Left kidney (tissue), 2 donors: ENCODE results near the gene EPB41L4B. TPM values are rescaled to one million over a fixed set of nuclear protein-coding genes. Genes with fewer than 3 reads are reported as not detected.
"Not testable (repeated sequence)": the region's sequence is repeated elsewhere in the genome, so short reads cannot be mapped to it uniquely, and the experiment has no call there.

ENCODE experiments used
- DNase-seq: peaks from one replicate; pipeline ENCODE4 v3.0.0-alpha.2; 2013
- polyA plus RNA-seq: library from polyadenylated mRNA; unstranded; fragments of 120-200 nt; gene quantifications from one replicate; pipeline ENCODE4 v1.2.1, GENCODE V29; 2013; ENCODE audit not compliant: insufficient read length

The EPB41L4B gene
- polyA plus RNA-seq, 1 donor, result 17.4 TPM

DNA sequence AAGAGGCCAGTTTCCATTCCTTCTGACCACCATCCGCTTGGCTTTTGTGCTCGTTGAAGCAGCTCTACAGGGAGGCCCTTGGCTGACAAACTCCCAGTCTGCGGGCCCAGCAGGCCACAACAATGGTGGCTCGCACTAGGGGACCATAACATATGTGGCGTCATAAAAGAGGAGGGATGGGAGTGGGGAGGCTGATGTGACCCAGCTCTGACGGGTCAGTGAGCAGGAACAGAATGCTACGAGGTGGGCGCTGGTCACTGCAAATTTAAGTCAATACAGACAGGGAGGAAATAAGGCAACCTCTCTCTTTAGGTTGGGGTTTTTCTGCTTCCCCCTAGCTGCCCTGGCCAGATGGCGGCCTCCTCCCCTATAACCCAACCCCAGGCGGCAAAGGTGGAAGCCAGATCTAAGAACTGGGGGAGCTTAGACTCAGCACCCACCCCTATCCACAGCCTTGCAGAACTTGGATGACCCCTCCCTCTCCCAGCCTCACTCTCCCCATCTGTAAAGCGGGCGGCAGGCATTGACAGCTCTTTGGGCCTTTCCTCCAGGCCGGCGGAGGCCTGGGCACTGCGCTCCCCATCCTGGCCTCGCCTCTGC is 154.6 kb downstream of the EPB41L4B start:
- no peak for DNase-seq

- no peak for DNase-seq
These were observed 156.8 kb downstream of the EPB41L4B start for GRCh38 chr9:109164042-109164441.

- no peak for DNase-seq
These were observed 157.7 kb downstream of the EPB41L4B start for GRCh38 chr9:109163194-109163593.

DNA sequence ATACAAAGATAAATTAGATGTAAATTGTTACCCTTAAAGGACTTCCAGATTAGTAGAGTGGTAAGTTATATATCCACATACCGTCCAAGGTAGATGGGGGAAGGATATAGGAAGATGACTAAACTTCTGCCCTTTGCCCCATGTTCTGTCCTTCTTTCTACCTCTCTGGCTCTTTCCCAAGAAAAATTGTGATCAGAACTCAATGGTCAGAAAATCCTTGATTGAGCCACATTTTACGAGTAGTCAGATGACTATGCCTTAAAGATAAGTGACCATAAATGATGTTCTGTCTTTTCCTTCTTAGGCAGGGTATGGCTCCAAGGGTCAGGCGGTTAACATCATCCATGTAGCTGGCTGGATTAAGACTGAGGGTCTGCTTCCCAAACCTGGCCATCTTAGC is 158.2 kb downstream of the EPB41L4B start:
- DNase-seq, result no peak

GRCh38 chr9:109161471-109161870 is 159.4 kb downstream of the EPB41L4B start:
- DNase-seq, result no peak

- DNase-seq, result no peak
These were observed 161.3 kb downstream of the EPB41L4B start for GRCh38 chr9:109159583-109159982.

DNA sequence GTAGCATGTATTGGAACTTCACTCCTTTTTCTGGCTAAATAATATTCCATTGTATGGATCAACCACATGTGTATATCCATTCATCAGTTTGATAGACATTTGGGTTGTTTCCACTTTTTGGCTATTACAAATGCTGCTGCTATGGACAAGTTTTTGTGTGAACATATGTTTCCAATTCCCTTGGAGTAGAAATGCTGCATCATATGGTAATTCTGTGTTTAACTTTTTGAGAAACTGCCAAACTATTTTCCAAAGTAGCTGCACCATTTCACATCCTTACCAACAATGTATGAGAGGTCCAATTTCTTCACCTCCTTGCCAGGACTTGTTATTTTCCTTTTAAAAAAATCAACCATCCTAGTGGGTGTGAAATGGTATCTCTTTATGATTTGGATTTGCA is 162.2 kb downstream of the EPB41L4B start:
- no peak for DNase-seq

GRCh38 chr9:109156708-109157107 is 164.2 kb downstream of the EPB41L4B start:
- no peak for DNase-seq

GRCh38 chr9:109150925-109151545 is 169.8 kb downstream of the EPB41L4B start:
- no peak for DNase-seq

GRCh38 chr9:109149722-109150121 is 171.1 kb downstream of the EPB41L4B start:
- no peak for DNase-seq

GRCh38 chr9:109149089-109149488 is 171.8 kb downstream of the EPB41L4B start:
- no peak for DNase-seq

- DNase-seq, result no peak
These were observed 175.8 kb downstream of the EPB41L4B start for GRCh38 chr9:109145051-109145450.

DNA sequence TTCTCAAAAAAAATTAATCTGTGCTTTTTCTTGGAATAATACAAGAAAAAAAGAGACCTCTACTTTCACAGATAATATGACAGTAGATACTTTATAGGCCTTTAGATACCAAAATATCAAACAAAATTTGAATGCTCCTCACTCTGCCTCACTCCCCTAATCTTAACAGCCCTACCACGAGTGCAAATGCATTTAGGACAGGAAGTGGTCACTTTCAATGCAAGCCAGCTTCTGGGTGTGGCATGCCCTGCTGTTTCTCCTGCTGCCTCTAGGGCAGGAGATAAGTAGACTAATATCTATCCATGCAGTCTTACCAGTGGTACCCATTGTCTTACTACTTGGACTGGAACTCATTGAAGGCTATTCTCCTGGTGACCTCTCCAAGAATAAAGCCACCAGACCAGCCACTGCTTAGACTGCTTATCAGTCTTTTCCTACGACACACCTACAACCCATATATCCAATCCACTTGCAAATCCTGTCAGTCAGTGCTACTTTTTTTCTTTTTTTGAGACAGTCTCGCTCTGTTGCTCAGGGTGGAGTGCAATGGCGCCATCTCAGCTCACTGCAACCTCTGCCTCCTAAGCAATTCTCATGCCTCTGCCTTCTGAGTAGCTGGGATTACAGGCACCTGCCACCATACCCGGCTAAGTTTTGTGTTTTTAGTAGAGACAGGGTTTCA is 176.8 kb downstream of the EPB41L4B start:
- DNase-seq, result no peak

DNA sequence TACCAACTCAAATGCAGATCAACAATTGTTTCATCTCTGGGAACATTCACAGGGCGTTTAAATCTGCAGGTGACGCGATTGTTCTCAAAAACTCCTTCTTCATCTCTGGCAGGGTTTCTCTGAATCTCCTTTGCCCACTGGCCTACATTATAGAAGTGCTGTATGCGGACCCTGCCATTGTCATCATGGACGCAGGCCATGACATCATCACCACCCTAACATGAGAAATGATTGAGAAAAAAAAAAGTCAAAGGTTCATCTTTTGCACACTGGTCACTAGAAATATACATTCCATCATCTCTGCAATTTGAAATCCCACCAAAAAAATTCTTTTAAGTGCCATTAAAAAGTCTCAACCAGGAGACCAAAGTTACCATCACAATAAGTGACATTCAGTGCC is 179.5 kb downstream of the EPB41L4B start:
- DNase-seq, result no peak

DNA sequence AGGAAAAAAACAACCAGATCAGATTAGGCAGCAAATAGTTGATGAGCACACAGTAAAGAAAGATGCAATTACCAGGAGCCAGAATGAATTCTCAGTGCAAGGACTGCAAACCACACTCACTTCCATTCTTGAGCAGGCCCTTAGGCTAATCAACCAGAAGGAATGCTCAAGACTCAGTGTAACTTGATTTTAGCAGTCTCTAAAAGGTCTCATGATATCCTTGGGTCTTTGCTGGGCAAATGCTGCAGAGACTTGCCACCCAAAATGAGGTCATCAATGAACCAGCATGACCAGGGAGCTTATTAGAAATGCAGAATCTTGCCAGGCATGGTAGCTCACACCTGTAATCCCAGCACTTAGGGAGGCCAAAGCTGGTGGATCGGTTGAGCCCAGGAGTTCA is 181.0 kb downstream of the EPB41L4B start:
- DNase-seq, result no peak

DNA sequence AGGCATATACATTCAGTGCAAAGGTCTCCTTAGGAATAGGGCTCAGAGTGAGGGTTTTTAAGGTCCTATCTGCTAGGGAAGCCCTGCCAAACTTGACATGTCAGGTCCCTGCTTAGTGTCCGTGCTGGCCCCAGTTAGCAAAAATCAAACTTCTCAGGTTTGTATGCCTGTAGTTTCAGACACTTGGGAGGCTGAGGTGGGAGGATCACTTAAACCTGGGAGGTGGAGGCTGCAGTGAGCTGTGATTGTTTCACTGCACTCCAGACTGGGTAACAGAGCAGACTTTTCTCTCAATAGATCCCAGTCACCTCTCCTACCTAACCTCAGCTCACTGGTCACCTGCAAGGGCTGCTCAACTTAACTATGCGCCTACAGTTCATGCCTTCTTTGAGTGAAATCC is 182.4 kb downstream of the EPB41L4B start:
- no peak for DNase-seq

- DNase-seq, result no peak
These were observed 186.7 kb downstream of the EPB41L4B start for GRCh38 chr9:109134167-109134578.

DNA sequence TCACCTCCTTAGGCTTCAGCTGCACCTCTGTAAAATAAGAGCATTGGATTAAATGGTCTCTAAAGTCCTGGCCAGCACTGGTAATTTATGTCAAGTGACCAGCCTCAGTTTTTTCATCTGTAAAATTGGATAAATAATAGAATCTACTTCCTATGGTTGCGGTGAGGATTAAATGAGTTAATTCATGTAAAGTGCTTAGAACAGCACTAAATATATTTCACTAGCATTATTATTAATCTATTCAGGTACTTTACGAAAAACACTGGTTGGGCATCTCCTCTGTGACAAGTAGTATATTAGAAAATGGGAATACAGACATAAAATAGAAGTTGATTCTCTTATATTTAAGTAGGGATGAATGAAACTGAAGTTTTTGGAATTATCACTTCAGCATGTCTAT is 187.3 kb downstream of the EPB41L4B start:
- DNase-seq, result no peak

DNA sequence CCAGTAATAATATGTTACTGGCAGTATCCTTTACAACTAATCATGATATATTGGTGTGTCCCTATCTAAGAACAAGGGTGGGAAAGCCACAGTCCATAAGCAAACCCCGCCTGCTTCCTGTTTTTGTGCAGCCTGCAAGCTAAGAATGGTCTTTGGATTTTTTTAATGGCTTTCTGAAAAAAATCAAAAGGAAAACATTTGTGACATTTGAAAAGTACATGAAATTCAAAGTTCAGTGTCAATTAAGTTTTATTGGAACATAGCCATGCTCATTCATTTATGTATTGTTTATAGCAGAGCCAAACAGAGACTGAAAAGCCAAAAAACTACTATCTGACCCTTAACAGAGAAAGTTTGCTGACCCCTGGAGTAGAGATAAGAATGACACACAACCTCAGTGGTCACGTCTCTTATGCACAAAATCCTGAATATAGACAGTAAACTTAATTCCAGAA is 188.3 kb downstream of the EPB41L4B start:
- no peak for DNase-seq

DNA sequence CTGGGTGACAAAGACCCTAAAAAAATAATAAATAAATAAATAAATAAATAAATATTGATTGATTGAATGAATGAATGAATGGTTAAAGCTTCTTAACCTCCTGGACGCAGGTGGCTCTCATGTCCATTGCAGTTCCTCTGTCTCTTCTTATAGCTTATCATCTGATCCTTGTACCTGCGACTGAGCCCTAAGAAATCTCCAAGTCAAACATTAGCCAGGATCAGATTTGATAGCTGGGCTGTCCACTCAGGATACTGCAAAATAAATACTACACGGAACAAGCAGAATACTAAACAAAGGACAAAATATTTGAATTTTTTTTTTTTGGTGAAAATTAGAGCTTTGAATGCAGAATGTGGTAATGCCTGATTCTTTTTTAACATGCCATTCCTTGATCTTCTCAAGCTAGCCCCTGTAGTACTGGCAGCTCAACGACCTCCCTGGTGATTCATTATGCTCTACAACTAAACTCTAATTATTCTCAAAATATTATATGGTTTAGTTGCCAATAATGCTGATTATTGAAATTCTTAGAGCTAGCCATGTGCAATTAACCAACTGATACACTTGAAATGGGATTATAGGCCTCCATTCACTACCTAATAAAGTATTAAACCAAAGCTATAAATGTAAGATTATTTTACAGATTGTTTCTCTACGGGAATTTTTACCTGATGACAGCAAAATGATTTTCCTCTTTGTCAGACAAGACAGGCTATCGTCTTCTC is 191.2 kb downstream of the EPB41L4B start:
- DNase-seq, result no peak

DNA sequence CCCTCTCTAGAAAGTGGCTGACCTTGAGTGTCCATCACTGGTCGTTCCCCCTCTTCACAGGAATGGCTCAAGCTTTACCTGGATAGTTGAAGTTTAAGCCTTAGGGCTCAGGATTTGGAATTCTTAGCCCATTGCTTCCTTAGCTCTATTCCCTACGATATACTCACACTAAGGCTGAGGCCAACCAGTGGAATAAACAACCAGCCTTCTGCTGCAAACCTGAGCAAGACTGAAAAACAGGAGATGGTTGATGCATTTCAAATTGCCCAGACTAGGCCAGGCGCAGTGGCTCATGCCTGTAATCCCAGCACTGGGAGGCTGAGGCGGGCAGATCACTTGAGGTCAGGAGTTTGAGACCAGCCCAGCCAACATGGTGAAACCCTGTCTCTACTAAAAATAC is 194.2 kb downstream of the EPB41L4B start:
- not testable (repeated sequence) for DNase-seq

DNA sequence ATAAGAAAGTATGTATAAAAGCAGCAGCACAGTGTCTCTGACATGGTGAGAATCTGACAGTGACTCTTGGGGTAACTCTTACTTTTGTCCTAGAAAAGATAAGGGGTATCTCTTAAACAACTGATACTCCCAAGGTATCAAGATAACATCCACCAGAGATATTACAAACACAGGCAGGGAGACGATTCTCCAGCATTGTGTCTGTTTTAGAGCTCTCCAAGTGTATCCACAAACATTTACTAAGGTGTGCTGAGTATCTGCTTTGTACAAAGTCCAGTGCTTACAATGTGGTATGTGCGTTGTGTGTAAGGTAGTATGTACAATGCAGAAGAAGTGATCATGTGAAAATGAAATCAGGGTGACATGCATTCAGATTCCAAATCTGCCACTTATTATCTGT is 196.7 kb downstream of the EPB41L4B start:
- no peak for DNase-seq
